GM19455 (cell line): Measurements from ENCODE around the gene SLC66A1.

Source experiments
- ATAC-seq: cut with Tn5 transposase; IDR thresholded peaks from one replicate; pipeline ENCODE4 v1.9.1; 2021; ENCODE audit not compliant: unreplicated experiment

Gene SLC66A1

DNA sequence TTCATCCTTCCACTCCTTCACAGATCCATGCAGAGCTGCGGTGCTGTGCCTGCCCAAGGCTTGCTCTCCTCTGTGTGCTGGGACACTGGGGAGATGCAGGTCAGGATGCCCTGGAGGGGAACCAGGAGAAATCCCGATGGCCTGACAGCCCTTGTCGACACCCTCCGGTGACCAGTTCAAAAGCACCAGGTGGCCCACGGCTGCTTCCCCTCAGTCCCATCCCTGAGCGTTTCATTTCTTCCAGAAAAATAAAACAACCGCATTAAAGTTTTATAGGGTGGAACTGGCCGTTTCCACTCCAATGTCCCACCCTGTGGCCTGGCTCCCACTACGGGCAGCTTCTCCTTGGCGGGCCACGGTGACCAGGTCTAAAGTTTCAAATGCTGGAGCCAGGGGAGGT is 48.3 kb downstream of the SLC66A1 start:
- ATAC-seq, result no peak

DNA sequence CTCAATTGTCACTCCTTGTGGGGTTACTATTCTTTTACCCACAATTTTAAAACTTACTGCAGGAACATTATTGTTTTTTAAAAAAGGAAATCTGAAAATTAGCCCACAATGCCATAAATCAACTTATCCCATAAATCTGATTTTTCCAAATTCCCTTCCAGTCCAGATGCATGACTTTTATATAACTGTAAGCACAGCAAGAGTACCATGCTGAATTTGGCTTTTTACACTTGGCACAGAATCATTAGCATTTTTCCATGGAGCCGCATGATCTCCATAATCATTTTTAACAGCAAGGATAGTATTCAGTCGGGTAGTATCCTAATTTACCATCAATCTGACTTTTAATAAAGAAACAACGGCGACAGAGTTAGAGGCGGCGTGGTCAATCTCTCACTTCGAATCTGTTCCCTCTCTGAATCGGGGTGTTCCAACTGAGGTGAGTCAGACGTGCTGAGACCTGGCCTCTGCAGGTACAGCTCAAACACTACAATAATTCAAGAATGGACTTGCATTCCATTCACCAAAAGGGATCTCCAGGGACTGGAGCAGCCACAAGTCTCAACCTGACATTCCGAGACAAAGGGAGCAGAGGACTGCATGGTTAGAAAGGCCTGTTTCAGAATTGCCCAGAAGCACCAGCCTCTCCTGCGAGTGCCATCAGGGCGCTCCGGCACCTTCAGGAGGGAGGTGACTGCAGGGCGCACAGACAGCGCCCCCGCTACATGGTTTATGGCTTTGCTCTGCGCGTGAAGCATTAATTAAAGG is 48.9 kb downstream of the SLC66A1 start:
- ATAC-seq, result no peak

DNA sequence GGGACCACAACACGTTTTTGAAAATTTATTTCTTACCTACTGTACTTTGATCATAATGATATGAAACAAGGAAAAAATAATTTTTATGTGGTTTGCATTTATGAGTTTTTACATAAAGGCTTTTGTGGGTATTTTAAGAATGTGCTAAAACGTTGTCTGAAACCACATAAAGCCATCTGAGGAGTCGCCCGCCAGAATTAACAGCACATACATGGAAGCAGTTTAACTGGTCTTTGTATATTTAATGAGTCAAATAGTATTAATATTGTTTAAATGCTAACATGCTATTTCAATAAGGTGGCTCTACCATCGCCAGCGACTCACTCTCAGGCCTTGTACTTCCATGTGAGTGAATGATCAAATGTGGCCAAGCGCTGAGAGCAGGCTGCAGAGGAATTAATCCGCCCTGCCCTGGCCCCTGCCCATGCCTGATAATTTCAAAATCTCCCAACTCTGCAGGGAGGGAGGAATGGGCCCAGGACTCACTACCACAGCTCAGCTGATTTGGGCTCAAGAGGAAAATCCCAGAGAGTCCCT is 49.6 kb downstream of the SLC66A1 start:
- no peak for ATAC-seq

DNA sequence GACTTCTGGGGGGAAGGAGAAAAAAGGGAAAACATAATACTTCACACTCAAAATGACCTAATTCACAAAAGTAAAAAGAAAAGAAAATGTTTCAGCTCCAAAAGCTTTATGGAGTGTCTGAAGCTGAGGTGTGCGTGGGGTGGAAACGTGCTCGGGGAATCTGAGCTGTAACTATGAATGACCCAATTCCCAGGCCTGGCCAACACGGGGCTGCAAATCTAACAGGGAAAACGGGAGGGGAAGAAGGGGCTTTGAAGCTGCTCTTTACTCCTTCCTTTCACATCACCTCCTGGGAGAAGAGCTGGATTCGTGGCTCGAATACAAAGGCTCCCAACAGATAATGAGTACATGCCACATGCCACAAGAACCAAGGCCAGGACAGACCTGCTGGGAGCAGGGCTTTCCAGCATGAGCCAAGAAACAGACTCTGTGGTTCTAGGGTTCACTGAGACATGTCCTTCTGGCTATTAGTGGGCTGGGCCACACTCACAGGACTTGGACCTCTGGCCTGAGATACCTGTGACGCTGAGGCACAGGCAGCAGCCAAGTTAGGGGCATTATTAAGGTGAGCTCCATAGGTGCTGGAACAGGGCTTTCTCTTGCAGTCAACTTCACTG is 51.5 kb downstream of the SLC66A1 start:
- no peak for ATAC-seq

DNA sequence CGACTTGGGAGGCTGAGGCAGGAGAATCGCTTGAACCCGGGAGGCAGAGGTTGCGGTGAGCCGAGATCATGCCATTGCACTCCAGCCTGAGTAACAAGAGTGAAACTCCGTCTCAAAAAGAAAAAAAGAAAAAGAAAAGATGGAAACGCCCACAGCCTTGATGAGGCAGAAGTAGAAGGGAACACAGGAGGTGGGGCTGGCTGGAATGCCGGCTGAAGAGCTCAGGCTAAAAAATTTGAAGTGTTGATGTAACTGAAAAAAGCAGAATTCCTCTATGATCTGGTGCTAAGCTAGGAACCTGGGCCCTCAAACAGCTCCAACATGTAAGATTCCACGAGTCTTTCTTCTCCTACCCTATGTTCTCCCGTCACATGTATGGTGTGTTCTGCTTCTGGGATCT is 53.6 kb downstream of the SLC66A1 start:
- ATAC-seq, result no peak

DNA sequence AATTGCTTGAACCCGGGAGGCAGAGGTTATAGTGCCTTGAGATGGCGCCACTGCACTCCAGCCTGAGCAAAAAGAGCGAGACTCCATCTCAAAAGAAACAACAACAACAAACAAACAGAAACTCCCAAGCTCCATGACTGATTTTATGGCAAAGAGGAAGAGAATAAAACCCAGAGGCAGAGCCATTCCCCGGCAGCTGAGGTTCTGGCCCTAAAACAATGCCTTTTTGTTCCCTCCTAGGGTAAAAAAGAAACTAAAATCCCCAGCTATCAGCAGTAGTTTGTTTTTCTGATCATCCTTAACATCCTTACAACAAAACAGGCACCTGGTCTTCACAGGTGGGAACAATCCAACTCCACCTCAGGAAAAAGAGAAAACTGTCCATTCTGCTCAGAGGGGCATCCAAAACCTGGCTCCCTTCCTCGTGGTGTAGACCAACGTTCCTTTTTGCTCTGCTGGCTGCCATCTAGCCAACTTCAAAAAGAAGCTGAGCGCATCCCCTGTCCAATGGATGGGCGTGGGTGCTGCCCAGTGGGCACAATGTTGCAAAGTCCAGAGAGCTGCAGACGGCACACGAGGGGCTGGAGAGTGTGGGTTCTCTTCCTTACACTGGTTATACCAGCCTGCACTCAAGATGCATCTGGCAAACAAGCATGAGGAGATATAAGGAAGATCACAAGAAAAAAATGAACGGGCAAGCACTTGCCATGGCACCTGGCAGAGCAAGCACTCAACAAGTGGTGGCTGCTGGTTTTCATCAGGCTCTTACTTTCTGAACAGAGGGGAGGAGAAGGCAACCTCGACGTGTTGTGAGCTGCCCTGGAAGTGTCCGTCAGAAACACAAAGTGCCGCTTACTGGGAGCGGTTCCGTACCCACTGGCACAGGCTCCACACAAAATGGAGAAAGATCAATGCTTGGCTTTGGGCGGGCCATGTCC is 54.7 kb downstream of the SLC66A1 start:
- no peak for ATAC-seq

DNA sequence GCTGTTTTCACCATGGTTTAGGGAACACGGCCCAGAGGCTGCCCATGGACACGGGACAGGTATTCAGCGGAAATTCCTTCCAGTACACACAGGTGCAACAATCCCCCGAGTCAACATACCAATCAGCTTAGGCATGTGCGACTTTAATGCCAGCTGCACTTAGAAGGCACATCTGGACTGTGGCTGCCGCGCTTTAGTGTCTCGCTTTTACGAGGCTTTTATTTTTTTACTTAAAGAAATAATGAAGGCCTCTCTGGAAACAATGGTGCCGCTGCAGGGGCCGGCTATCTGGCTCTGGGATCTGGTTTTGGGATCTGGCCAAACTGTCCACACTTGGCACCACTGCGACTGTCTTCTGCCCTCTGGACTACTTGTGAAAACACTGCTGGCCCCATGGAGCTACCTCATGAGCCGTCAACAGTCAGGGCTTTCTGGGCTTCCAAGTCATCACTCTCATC is 55.5 kb downstream of the SLC66A1 start:
- no peak for ATAC-seq

DNA sequence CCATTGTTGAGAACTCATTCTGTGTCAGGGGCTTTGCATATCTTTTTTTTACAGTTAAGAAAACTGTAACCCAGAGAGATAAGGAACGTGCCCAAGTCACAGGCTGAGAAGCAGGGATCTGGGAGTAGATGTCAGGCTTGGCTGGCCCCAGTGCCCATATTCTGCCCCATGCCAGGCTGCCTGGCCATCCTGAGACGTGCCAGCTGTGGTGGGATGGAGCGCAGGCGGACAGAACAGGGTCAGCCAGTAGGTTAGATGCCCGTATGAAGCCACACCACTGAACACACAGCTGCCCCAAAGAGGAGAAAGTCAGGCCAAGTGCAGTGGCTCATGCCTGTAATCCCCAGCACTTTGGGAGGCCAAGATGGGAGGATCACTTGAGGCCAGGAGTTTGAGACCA is 55.9 kb downstream of the SLC66A1 start:
- ATAC-seq, result no peak

DNA sequence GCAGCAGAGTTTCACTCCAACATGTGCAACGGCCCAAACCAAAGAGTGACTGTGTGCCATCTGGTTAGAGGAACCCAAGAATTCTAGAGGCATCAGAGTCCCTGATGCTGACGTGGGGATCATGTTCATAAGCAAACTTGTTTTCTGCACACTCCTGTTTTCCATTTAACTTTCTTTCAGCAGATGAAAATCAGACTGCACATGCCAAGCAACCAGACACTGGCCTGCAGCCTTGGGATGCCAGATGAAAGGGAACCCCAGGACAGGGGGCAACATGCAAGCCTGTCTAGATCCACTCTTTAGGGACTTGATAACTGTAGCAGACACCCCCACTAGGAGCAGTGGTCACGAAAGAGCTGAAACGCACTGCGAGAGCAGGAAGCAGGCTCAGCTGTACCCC is 56.8 kb downstream of the SLC66A1 start:
- ATAC-seq, result no peak

DNA sequence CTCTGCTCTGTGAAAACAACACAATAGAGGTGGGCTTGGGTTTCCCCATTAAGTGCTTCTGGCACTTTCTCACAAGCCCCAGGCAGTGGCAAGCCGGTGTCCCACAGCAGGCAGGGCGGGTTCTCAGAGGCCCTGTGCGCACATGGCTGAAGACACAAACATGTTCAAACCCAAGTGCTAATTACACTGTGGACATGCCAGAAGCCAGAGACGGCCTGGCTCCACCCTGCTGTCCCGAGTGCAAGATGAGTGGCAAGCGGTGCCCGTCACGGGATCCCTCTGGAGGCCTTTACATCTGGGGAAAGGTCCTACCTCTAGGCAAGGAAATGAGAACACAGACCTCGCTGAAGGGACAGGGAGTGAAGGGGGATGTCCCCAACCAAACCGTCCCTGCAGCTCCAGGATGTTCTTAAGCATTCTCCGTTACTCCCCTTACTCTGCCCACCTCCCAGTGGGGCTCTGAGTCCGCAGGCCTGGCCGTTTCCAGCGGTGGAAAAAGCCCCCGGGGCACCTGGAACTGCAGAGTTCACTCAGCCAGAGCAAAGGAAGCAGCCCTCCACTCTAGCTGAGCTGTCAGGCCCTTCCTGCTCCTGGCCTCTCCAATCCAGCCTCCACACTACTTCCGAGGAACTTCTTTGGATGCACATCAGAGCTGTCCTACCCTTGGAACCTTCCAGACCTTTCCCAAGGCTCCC is 57.4 kb downstream of the SLC66A1 start:
- ATAC-seq, result no peak

DNA sequence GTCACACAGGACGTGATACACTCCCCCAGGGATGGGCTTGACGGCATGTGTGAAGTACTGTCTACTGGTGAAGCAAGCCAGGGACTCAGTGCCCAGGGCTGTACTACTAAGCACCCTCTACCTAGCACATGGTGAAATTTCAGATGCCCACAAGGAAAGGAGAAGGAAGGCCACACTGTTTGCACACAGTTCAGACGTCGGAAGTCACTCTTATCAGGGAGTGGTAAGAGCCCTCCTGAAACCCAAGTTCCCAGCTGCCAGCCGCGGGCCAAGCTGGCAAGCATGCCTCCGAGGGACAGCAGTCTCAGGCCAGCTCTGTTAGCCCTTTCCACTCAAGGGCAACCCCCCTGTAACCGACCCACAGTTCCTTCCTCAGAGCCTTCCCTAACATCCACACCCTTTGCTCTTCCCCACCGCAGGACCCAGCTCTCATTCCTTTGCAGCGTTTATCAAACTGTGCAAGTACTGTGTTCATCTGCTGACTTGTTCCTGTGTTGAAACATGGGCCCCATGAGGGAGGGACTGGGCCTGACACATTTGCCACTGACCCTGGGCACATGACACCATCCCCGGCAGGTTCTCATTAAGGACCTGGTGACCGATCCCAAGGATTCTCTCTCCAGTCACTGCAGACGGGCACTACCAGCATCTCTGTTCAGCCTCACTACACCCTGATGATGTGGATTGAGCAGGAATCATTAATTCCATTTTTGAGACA is 58.5 kb downstream of the SLC66A1 start:
- ATAC-seq, result no peak

DNA sequence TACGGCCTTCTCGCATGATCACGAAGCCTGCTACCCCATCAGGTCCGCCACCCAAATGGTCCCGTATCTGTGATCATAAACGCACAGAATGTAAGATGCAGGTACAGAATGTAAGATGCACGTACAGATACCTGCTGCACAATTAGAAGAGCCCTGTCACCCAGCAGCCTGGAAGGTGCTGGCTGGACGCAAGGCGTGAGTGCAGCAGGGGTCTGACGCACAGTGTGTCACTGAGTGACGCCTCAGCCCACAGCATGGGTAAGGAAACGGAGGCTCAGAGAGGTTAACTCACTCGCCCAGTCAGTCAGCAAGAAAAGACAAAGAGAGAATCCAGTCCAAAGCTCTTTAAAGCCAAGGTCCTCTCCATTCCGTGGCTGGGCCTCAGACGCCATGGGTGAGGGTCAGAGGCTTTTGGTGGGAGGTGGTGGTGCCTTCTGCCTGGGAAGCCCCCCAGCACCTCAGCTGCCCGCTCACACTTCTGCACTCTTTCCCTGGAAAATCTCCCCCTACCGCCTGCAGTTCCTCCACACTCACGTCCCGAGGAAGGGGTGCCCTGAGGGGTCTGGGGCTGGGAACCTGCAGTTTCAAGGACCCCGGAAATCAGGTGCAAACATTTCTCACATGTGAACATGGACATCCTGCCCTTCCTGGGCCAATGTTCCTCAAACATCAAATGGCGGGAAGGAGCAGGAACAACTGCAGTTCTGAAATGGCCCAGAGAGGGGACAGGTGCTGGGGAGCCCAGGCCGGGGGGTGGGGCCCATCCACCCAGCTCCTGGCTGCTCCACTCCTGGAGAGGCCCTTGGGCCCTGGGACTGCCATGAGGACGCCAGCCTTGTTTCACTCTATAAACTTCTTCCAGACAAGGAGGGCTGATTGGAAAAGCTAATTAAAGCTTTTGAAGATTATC is 59.4 kb downstream of the SLC66A1 start:
- no peak for ATAC-seq

DNA sequence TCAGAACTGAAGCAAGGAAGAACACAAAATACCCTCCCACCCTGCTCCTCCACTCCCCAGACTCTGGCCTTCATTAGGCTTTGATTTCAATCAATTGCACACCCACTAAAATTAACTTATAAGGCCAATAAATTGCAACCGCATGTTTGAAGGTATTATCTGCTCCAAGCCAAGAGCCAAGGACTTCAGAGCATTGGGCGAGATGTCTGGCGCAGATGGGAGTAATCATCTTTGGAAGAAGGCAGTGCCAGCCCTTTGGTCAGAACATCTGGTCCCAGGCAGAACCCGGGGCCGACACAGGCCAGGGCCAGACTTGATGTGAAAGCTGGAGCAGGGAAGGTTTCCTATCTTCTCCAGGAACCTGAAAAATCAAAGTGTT is 60.0 kb downstream of the SLC66A1 start:
- ATAC-seq, result no peak

DNA sequence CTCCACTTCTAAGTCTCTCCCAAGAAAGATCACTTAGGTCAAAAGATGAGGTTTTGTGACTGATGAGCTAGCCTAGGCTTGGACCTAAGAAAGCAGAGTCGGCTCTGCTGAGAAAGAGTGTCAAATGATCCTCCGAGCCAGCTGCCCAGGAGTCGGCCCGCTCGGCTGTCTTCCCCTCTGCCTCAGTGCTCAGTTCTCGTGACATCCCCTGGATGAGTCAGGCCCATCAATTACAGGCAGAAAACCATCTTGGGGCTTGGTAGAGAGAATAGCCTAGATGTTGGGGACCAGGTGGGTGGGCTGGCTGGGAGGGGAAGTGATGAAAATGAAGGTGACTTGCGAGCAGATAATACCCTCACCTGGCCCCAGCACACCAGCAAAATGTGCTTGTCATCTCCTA is 60.5 kb downstream of the SLC66A1 start:
- no peak for ATAC-seq

DNA sequence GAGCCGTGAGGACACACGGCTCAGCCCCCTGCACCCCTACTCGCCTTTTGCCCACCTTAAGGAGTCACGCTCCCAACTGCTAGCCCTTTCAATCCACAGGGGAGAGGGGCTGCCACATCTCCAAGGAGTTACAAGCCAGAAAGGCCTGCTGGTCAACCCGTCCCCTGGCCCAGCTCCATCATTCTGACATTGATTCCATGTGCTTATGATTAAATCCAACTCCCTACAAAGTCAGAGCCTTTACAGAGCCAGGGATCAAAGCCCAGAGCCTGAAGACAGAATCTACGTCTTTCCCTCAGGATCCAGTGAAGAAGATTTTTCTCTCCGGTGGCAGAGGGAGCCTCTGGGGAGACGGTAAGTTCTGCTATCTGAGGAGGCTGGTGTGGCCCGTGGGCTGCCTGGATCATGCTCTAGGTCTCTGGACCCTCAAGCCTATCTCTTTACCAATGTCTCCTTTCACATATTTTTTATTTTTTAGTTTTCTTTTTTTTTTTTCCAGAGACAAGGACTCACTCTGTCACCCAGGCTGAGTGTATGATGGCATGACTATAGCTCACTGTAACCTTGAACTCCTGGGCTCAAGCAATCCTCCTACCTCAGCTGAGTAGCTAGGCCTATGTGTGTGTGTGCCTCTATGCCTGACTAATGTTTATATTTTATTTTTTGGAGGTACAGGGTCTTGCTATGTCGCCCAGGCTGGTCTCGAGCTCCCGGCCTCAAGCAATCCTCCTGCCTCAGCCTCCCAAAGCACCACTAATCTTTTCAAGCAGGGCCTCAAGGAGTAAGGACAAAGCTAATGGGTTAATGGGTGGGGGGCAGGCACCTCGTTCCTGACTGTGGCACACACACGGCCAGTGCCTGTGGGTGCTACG is 61.3 kb downstream of the SLC66A1 start:
- ATAC-seq, result no peak

DNA sequence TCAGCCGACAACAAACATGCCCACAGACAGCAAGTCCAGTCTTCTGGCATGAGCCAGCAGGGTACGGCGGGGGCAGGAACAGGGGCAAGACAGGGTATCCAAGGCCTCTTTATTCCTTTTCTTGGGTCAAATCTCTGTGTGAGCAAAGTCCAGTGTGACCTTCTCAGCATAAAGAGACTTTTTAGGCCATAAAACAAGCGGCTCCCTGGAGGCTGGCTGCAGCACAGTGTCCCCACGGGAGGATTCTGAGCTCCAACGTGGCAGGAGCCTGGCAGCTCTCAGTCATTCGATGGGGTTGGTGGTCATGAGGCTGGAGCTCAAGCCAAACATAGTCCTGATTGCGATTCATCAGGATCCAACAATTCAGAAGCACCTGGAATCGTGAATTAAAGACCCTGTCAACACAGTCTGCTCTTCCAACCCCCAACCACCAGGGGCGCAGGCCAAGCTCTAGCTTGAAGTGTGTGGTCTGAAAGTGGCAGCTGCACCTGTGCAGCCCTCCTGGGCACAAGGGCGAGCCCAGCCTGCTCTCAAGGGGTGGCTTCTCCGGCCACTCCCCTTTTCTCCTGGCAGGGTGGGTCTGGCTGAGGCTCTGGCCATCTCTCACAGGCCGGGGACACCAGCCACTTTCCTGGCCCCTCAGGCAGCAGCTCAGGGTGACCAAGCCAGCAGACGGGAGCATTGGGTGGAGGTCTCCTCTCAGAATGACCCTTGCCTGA is 62.1 kb downstream of the SLC66A1 start:
- no peak for ATAC-seq

DNA sequence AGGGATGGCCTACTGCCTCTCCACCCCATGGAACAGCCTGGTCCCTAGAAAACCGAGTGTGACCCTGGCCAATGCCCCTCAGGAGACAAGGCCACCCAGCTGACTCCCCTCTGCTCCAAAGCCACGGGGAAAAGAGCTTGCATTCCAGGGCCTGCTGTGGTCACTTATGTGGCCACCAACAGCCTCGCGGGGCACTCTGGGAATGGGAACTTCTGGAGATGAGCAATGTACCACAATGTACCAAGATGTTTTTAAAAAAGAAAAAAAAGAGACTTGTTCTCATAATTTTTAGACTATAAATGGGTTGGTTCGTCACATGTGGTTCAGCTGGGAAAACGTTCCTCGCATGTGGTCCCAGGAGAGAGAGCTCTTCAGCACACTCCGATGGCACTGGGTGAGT is 62.8 kb downstream of the SLC66A1 start:
- ATAC-seq, result no peak
